GM23338 (cell line): ENCODE measurements around the gene DNAJC19. TPM values are rescaled to one million over a fixed set of nuclear protein-coding genes. Genes with fewer than 3 reads are reported as not detected.

ENCODE experiments used
- ATAC-seq: fragments of 200-7000 bp; cut with Tn5 transposase; 3 replicates; pipeline ENCODE4 v1.9.1; 2020
- DNase-seq: peaks from one replicate; pipeline ENCODE4 v3.0.0-alpha.2; 2015; ENCODE audit warnings: low spot score
- H2AFZ ChIP-seq: fragments of 200-600 bp; sonication (generic); 2 replicates; pipeline ENCODE4 v1.8.0; 2016; ENCODE audit warnings: antibody characterized with exemption, mild to moderate bottlenecking, moderate library complexity
- H3F3A ChIP-seq: fragments of 200-600 bp; sonication (generic); replicated peaks from 2 replicates; pipeline ENCODE4 v1.8.0; 2017; ENCODE audit warnings: antibody characterized with exemption, mixed run types, low read depth
- H3K27ac ChIP-seq: fragments of 200-600 bp; sonication (generic); 2 replicates; pipeline ENCODE4 v1.6.1; 2016; ENCODE audit warnings: low read depth
- H3K27me3 ChIP-seq: fragments of 200-600 bp; sonication (generic); 2 replicates; pipeline ENCODE4 v1.8.0; 2016; ENCODE audit warnings: mild to moderate bottlenecking, mixed run types, moderate library complexity; ENCODE audit not compliant: insufficient read depth
- H3K36me3 ChIP-seq: fragments of 200-600 bp; sonication (generic); 2 replicates; pipeline ENCODE4 v1.8.0; 2016; ENCODE audit warnings: mild to moderate bottlenecking; ENCODE audit not compliant: insufficient read depth
- H3K4me1 ChIP-seq: fragments of 200-600 bp; sonication (generic); 2 replicates; pipeline ENCODE4 v1.8.0; 2016; ENCODE audit warnings: mild to moderate bottlenecking, moderate library complexity; ENCODE audit not compliant: insufficient read depth
- H3K4me2 ChIP-seq: fragments of 200-600 bp; sonication (generic); 2 replicates; pipeline ENCODE4 v1.7.1; 2017; ENCODE audit warnings: mixed run types
- H3K4me3 ChIP-seq: fragments of 200-600 bp; sonication (generic); 2 replicates; pipeline ENCODE4 v1.6.1; 2016; ENCODE audit warnings: mixed run types
- H3K79me2 ChIP-seq: fragments of 200-600 bp; sonication (generic); replicated peaks from 2 replicates; pipeline ENCODE4 v1.8.0; 2017; ENCODE audit warnings: mild to moderate bottlenecking; ENCODE audit not compliant: insufficient read depth
- H3K9me2 ChIP-seq: fragments of 200-600 bp; sonication (generic); 2 replicates; pipeline ENCODE4 v1.8.0; 2017; ENCODE audit not compliant: insufficient read depth
- H4K20me1 ChIP-seq: fragments of 200-600 bp; sonication (generic); replicated peaks from 2 replicates; pipeline ENCODE4 v1.8.0; 2017; ENCODE audit warnings: mild to moderate bottlenecking; ENCODE audit not compliant: insufficient read depth
- H3K27ac Mint-ChIP-seq: 2 replicates; pipeline ENCODE4 v1.8.0; 2020; ENCODE audit warnings: inconsistent platforms, mild to moderate bottlenecking, moderate library complexity, mixed read lengths
- H3K27me3 Mint-ChIP-seq: 3 replicates; pipeline ENCODE4 v1.8.0; 2022; ENCODE audit warnings: low read depth, mild to moderate bottlenecking, moderate library complexity, mixed read lengths, inconsistent platforms; ENCODE audit not compliant: insufficient read depth, poor library complexity
- H3K36me3 Mint-ChIP-seq: 3 replicates; pipeline ENCODE4 v1.8.0; 2021; ENCODE audit warnings: low read depth, mild to moderate bottlenecking, inconsistent platforms, moderate library complexity, mixed read lengths
- H3K4me1 Mint-ChIP-seq: 3 replicates; pipeline ENCODE4 v1.8.0; 2020; ENCODE audit warnings: mild to moderate bottlenecking, inconsistent platforms, mixed read lengths
- H3K4me3 Mint-ChIP-seq: 3 replicates; pipeline ENCODE4 v1.8.0; 2021; ENCODE audit warnings: moderate library complexity, mild to moderate bottlenecking, inconsistent platforms, mixed read lengths
- H3K9me3 Mint-ChIP-seq: 3 replicates; pipeline ENCODE4 v1.8.0; 2020; ENCODE audit warnings: moderate library complexity, mild to moderate bottlenecking, inconsistent platforms, mixed read lengths
- CREB1 ChIP-seq: fragments of 250-450 bp; sonication (Bioruptor Pico); IDR thresholded peaks from 2 replicates; pipeline ENCODE4 v1.5.0; 2020; ENCODE audit warnings: low read depth, mild to moderate bottlenecking, moderate library complexity
- JUNB ChIP-seq: IDR thresholded peaks from one replicate; pipeline ENCODE4 v1.6.1; 2016; ENCODE audit warnings: antibody characterized with exemption; ENCODE audit not compliant: unreplicated experiment
- NANOG ChIP-seq: IDR thresholded peaks from 2 replicates; pipeline ENCODE4 v1.6.1; 2016; ENCODE audit warnings: antibody characterized with exemption, borderline replicate concordance
- STAT1 ChIP-seq: IDR thresholded peaks from one replicate; pipeline ENCODE4 v1.6.1; 2016; ENCODE audit warnings: antibody characterized with exemption; ENCODE audit not compliant: unreplicated experiment
- ZNF114 ChIP-seq: fragments of 250-450 bp; sonication (Bioruptor Pico); IDR thresholded peaks from 2 replicates; pipeline ENCODE4 v1.5.0; 2020; ENCODE audit warnings: mild to moderate bottlenecking, moderate library complexity
- ZNF462 ChIP-seq: fragments of 250-450 bp; sonication (Bioruptor Pico); IDR thresholded peaks from 2 replicates; pipeline ENCODE4 v1.5.0; 2020; ENCODE audit warnings: mild to moderate bottlenecking, moderate library complexity
- polyA plus RNA-seq: library from polyadenylated mRNA; unstranded; fragments of >200 nt; fragmentation: Nextera tagmentation; extraction: Ambion mirVana; gene quantifications from 2 replicates; pipeline ENCODE4 v1.2.1, GENCODE V29; 2016
- total RNA-seq: library from RNA; depleted of rRNA; stranded (reverse); fragments of >200 nt; shearing (Covaris generic); gene quantifications from 2 replicates; pipeline ENCODE4 v1.2.3, GENCODE V29; 2014
- TF ChIP-seq, protein P1 (sequence below), 2 experiments: fragments of 200-600 bp in 1 of 2; sonication (generic) in 1 of 2; conservative IDR thresholded peaks; 2 replicates each; pipeline versions ENCODE4 v1.5.1 to v1.6.1; 2016 to 2017; ENCODE audit warnings: antibody characterized with exemption in 2 of 2, low read depth in 2 of 2, mild to moderate bottlenecking in 2 of 2, moderate library complexity in 1 of 2
- TF ChIP-seq, protein P2 (sequence below): IDR thresholded peaks from 2 replicates; pipeline ENCODE4 v1.6.1; 2016; ENCODE audit warnings: antibody characterized with exemption

DNAJC19 gene
- total and polyA plus RNA-seq, 2 experiments from 2014 or later, result 33.4 to 312 TPM

DNA sequence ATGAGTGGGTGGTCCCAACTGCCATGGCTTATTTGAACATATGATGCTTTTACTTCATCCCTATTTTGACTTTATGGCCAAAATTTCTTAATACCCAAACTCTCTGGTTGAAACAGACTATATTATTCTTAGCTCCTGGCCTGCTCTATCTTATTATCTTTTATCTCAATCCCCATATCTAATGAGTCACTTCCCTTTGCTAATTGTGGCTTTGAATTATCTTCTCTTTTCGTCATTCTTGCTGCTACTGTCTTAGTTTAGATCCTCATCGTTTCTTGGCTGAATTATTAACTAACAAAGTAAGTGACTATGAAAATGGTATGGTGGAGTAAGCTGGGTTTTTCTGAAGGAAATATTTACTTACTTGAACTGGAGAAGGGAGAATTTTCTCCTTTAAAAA, 28.2 kb upstream of the DNAJC19 start (continued):
- TF ChIP-seq ZNF462 (CRISPR knock-in tag) (no peak), JUNB (no peak), ZNF114 (CRISPR knock-in tag) (no peak), STAT1 (no peak)
- TF ChIP-seq, protein P1, sequence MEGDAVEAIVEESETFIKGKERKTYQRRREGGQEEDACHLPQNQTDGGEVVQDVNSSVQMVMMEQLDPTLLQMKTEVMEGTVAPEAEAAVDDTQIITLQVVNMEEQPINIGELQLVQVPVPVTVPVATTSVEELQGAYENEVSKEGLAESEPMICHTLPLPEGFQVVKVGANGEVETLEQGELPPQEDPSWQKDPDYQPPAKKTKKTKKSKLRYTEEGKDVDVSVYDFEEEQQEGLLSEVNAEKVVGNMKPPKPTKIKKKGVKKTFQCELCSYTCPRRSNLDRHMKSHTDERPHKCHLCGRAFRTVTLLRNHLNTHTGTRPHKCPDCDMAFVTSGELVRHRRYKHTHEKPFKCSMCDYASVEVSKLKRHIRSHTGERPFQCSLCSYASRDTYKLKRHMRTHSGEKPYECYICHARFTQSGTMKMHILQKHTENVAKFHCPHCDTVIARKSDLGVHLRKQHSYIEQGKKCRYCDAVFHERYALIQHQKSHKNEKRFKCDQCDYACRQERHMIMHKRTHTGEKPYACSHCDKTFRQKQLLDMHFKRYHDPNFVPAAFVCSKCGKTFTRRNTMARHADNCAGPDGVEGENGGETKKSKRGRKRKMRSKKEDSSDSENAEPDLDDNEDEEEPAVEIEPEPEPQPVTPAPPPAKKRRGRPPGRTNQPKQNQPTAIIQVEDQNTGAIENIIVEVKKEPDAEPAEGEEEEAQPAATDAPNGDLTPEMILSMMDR (conservative IDR thresholded peaks at IDR 0.05; ENCODE audit: low read depth in 2 of 2), result no peak

GRCh38 chr3:181009225-181009624, 19.7 kb upstream of the DNAJC19 start:
- Histone ChIP-seq H3K27me3 (no peaks in the 10 kb centered on the region), H3K4me2 (0 out of 2 replicates have a peak overlapping the region, but pooled peaks have one; percentile 39), H3K4me3 (no peak overlapping the region), H3K36me3 (no peaks in the 10 kb centered on the region), H2AFZ (peak overlapping the region; percentile 60), H3K4me1 (0 out of 2 replicates have a peak, but pooled peaks cover under 1% of the 10 kb centered on the region), H4K20me1 (no peaks in the 10 kb centered on the region), H3F3A (no peaks in the 10 kb centered on the region), H3K9me2 (no peaks in the 10 kb centered on the region; the same call in 1 of the 2 replicates), H3K79me2 (no peaks in the 10 kb centered on the region), H3K27ac (no peak overlapping the region)
- DNase-seq, result no peak
- H3K27ac Mint-ChIP-seq, result no peak overlapping the region
- peaks cover 8% of the 10 kb centered on the region for H3K4me1 Mint-ChIP-seq
- no peak overlapping the region for H3K4me3 Mint-ChIP-seq
- H3K36me3 Mint-ChIP-seq, result no peaks in the 10 kb centered on the region
- H3K27me3 Mint-ChIP-seq, result no peaks in the 10 kb centered on the region
- ATAC-seq, result peak; percentile 49
- no peaks in the 10 kb centered on the region for H3K9me3 Mint-ChIP-seq
- TF ChIP-seq CREB1 (CRISPR knock-in tag), result no peak
- TF ChIP-seq, protein P2, sequence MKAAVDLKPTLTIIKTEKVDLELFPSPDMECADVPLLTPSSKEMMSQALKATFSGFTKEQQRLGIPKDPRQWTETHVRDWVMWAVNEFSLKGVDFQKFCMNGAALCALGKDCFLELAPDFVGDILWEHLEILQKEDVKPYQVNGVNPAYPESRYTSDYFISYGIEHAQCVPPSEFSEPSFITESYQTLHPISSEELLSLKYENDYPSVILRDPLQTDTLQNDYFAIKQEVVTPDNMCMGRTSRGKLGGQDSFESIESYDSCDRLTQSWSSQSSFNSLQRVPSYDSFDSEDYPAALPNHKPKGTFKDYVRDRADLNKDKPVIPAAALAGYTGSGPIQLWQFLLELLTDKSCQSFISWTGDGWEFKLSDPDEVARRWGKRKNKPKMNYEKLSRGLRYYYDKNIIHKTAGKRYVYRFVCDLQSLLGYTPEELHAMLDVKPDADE, result no peak
- TF ChIP-seq ZNF114 (CRISPR knock-in tag), result no peak
- TF ChIP-seq STAT1, result no peak
- TF ChIP-seq NANOG, result no peak
- no peak for TF ChIP-seq JUNB
